ENCODE data around the gene DAB2IP. TPM values are rescaled to one million over a fixed set of nuclear protein-coding genes. Genes with fewer than 3 reads are reported as not detected.

The DAB2IP gene
- total RNA-seq, 1 experiment from 2014 or later: 46.7 TPM

- Histone ChIP-seq H3K27ac (no peak overlapping the region), H3K9me2 (ENCODE audit: insufficient read depth) (no peaks in the 10 kb centered on the region), H4K20me1 (ENCODE audit: insufficient read depth) (no peaks in the 10 kb centered on the region), H3K9me3 (ENCODE audit: insufficient read depth, low read depth) (no peaks in the 10 kb centered on the region), H3K4me3 (no peak overlapping the region), H3K4me2 (no peak overlapping the region), H3K36me3 (ENCODE audit: low read depth) (no peaks in the 10 kb centered on the region), H2AFZ (no peak overlapping the region), H3K27me3 (ENCODE audit: insufficient read depth, low read depth) (no peaks in the 10 kb centered on the region), H3K79me2 (ENCODE audit: low read depth) (no peaks in the 10 kb centered on the region), H3F3A (ENCODE audit: insufficient read depth, low read depth) (peaks cover 12% of the 10 kb centered on the region; the same call in 1 of the 2 replicates), H3K4me1 (replicated peaks; ENCODE audit: insufficient read depth) (peaks cover 22% of the 10 kb centered on the region)
- ChIA-PET POLR2A (ENCODE audit: unreplicated experiment) (no interaction called here), CTCF (no interaction called here)
- intact Hi-C loops (cut with micrococcal nuclease; ENCODE audit: unreplicated experiment): no loop called here
- no TSS peak for BruUV-seq (replicated peaks)
- TF ChIP-seq CTCF (conservative IDR thresholded peaks at IDR 0.05) (no peak), EZH2 (IDR thresholded peaks at IDR 0.05; ENCODE audit: low read depth) (no peak)
- no peak for DNase-seq
These were observed 65.9 kb downstream of the DAB2IP start for GRCh38 chr9:121717141-121717991.

GRCh38 chr9:121718084-121718483, 66.7 kb downstream of the DAB2IP start:
- Histone ChIP-seq H3F3A (ENCODE audit: insufficient read depth, low read depth) (peaks cover 12% of the 10 kb centered on the region; the same call in 1 of the 2 replicates), H3K4me2 (no peak overlapping the region), H2AFZ (no peak overlapping the region), H3K9me2 (ENCODE audit: insufficient read depth) (no peaks in the 10 kb centered on the region), H3K4me1 (replicated peaks; ENCODE audit: insufficient read depth) (peaks cover 22% of the 10 kb centered on the region), H3K79me2 (ENCODE audit: low read depth) (no peaks in the 10 kb centered on the region), H3K27ac (no peak overlapping the region), H3K4me3 (no peak overlapping the region), H3K36me3 (ENCODE audit: low read depth) (no peaks in the 10 kb centered on the region), H3K9me3 (ENCODE audit: insufficient read depth, low read depth) (no peaks in the 10 kb centered on the region), H4K20me1 (ENCODE audit: insufficient read depth) (no peaks in the 10 kb centered on the region), H3K27me3 (ENCODE audit: insufficient read depth, low read depth) (no peaks in the 10 kb centered on the region)
- ChIA-PET CTCF (no interaction called here), POLR2A (ENCODE audit: unreplicated experiment) (no interaction called here)
- TF ChIP-seq CTCF (conservative IDR thresholded peaks at IDR 0.05) (no peak), EZH2 (IDR thresholded peaks at IDR 0.05; ENCODE audit: low read depth) (no peak)
- no peak for DNase-seq
- no TSS peak for BruUV-seq (replicated peaks)
- intact Hi-C loops (cut with micrococcal nuclease; ENCODE audit: unreplicated experiment): no loop called here

DNA sequence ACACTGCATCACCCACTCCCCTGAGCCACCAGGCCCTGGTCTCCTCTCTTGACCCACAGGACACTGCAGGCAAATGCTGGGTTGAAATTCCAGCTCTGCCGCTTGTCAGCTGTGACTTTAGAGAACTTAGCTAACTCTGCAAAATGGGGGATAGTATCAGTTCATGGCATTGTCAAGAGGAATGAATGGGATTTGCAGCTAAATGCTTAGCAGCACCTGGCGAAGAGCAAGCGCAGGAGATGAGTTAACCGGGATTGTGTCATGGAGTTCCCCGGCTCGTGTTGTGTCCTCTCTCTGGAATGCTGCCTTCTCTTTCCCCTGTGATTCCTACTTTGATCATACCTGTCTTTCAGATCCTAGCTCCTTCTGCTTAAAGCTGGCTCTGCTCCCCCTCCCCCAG, 67.1 kb downstream of the DAB2IP start:
- Histone ChIP-seq H3K79me2 (ENCODE audit: low read depth) (no peaks in the 10 kb centered on the region), H3F3A (ENCODE audit: insufficient read depth, low read depth) (peaks cover 12% of the 10 kb centered on the region; the same call in 1 of the 2 replicates)

More for the DNA sequence above, 67.1 kb downstream of the DAB2IP start:
- CTCF ChIA-PET: no interaction called here
- H3K36me3 ChIP-seq (ENCODE audit: low read depth): no peaks in the 10 kb centered on the region
- POLR2A ChIA-PET (ENCODE audit: unreplicated experiment): no interaction called here
- H3K4me3 ChIP-seq: no peak overlapping the region
- intact Hi-C loops (cut with micrococcal nuclease; ENCODE audit: unreplicated experiment): no loop called here
- H3K4me1 ChIP-seq (replicated peaks; ENCODE audit: insufficient read depth): peaks cover 22% of the 10 kb centered on the region
- TF ChIP-seq EZH2 (IDR thresholded peaks at IDR 0.05; ENCODE audit: low read depth) (no peak), CTCF (conservative IDR thresholded peaks at IDR 0.05) (no peak)
- no peak overlapping the region for H3K27ac ChIP-seq
- no TSS peak for BruUV-seq (replicated peaks)
- H4K20me1 ChIP-seq (ENCODE audit: insufficient read depth): no peaks in the 10 kb centered on the region
- no peaks in the 10 kb centered on the region for H3K9me3 ChIP-seq (ENCODE audit: insufficient read depth, low read depth)
- H2AFZ ChIP-seq: no peak overlapping the region
- no peaks in the 10 kb centered on the region for H3K27me3 ChIP-seq (ENCODE audit: insufficient read depth, low read depth)
- DNase-seq: no peak
- H3K4me2 ChIP-seq: no peak overlapping the region
- no peaks in the 10 kb centered on the region for H3K9me2 ChIP-seq (ENCODE audit: insufficient read depth)

Data from PC-9 (cell line).